ENCODE results near the gene PIGS.

PIGS gene

GRCh38 chr17:28550858-28551257, 20.5 kb downstream of the PIGS start:
- H3K36me3 Mint-ChIP-seq: peaks cover 15% of the 10 kb centered on the region
- DNase-seq (ENCODE audit: low spot score in 2 of 2) (no peak), ATAC-seq (ENCODE audit: low read depth) (no peak)
- H3K4me3 Mint-ChIP-seq: peak overlapping the region; percentile 91
- peak overlapping the region; percentile 94 for H3K27ac Mint-ChIP-seq
- H3K27me3 Mint-ChIP-seq: no peaks in the 10 kb centered on the region
- H3K4me1 Mint-ChIP-seq: peaks cover 49% of the 10 kb centered on the region
- H3K9me3 Mint-ChIP-seq: no peaks in the 10 kb centered on the region

GRCh38 chr17:28549236-28550132, 21.8 kb downstream of the PIGS start:
- no peaks in the 10 kb centered on the region for H3K27me3 Mint-ChIP-seq
- H3K36me3 Mint-ChIP-seq: peaks cover 13% of the 10 kb centered on the region
- no peaks in the 10 kb centered on the region for H3K9me3 Mint-ChIP-seq
- H3K27ac Mint-ChIP-seq: peak overlapping the region; percentile 94
- peak overlapping the region; percentile 42 for H3K4me3 Mint-ChIP-seq
- H3K4me1 Mint-ChIP-seq: peaks cover 52% of the 10 kb centered on the region
- DNase-seq (ENCODE audit: low spot score in 2 of 2): peak; percentile 59 to 74
- peak; percentile 76 for ATAC-seq (ENCODE audit: low read depth)

- H3K4me1 Mint-ChIP-seq: peaks cover 56% of the 10 kb centered on the region
- ATAC-seq (ENCODE audit: low read depth): no peak
Measured at GRCh38 chr17:28548417-28549130, 22.8 kb downstream of the PIGS start.

GRCh38 chr17:28547623-28548416, 23.5 kb downstream of the PIGS start:
- Mint-ChIP-seq H3K27me3 (no peaks in the 10 kb centered on the region), H3K36me3 (peaks cover 5% of the 10 kb centered on the region), H3K9me3 (no peaks in the 10 kb centered on the region), H3K4me1 (peaks cover 53% of the 10 kb centered on the region), H3K27ac (peak overlapping the region; percentile 94), H3K4me3 (peak overlapping the region; percentile 76)
- ATAC-seq (ENCODE audit: low read depth) (peak; percentile 57), DNase-seq (ENCODE audit: low spot score in 2 of 2) (peak; percentile 56 to 68)

More at GRCh38 chr17:28548417-28549130, 22.8 kb downstream of the PIGS start:
- H3K27ac Mint-ChIP-seq: peak overlapping the region; percentile 94
- H3K27me3 Mint-ChIP-seq: no peaks in the 10 kb centered on the region
- DNase-seq (ENCODE audit: low spot score in 2 of 2): no peak
- H3K4me3 Mint-ChIP-seq: peak overlapping the region; percentile 76
- H3K36me3 Mint-ChIP-seq: peaks cover 7% of the 10 kb centered on the region
- H3K9me3 Mint-ChIP-seq: no peaks in the 10 kb centered on the region

- peak overlapping the region; percentile 76 for H3K4me3 Mint-ChIP-seq
- H3K36me3 Mint-ChIP-seq: peaks cover 5% of the 10 kb centered on the region
- peak overlapping the region; percentile 94 for H3K27ac Mint-ChIP-seq
- no peaks in the 10 kb centered on the region for H3K27me3 Mint-ChIP-seq
- DNase-seq (ENCODE audit: low spot score in 2 of 2): no peak
- ATAC-seq (ENCODE audit: low read depth): no peak
- peaks cover 50% of the 10 kb centered on the region for H3K4me1 Mint-ChIP-seq
- no peaks in the 10 kb centered on the region for H3K9me3 Mint-ChIP-seq
Measured at GRCh38 chr17:28547096-28547622, 24.2 kb downstream of the PIGS start.

- Mint-ChIP-seq H3K36me3 (peaks cover 5% of the 10 kb centered on the region), H3K27ac (no peak overlapping the region), H3K4me3 (no peak overlapping the region), H3K4me1 (peaks cover 39% of the 10 kb centered on the region), H3K9me3 (no peaks in the 10 kb centered on the region), H3K27me3 (no peaks in the 10 kb centered on the region)
- DNase-seq (ENCODE audit: low spot score in 2 of 2) (no peak), ATAC-seq (ENCODE audit: low read depth) (no peak)
Measured at GRCh38 chr17:28545787-28546415, 25.4 kb downstream of the PIGS start.

GRCh38 chr17:28545141-28545503, 26.2 kb downstream of the PIGS start:
- H3K27me3 Mint-ChIP-seq: no peaks in the 10 kb centered on the region
- no peak for DNase-seq (ENCODE audit: low spot score in 2 of 2)
- H3K27ac Mint-ChIP-seq: no peak overlapping the region
- H3K4me1 Mint-ChIP-seq: peaks cover 34% of the 10 kb centered on the region
- peaks cover 5% of the 10 kb centered on the region for H3K36me3 Mint-ChIP-seq
- no peaks in the 10 kb centered on the region for H3K9me3 Mint-ChIP-seq
- ATAC-seq (ENCODE audit: low read depth): no peak
- H3K4me3 Mint-ChIP-seq: no peak overlapping the region

- no peaks in the 10 kb centered on the region for H3K27me3 Mint-ChIP-seq
- ATAC-seq (ENCODE audit: low read depth) (no peak), DNase-seq (ENCODE audit: low spot score in 2 of 2) (no peak)
- H3K27ac Mint-ChIP-seq: no peak overlapping the region
- no peak overlapping the region for H3K4me3 Mint-ChIP-seq
- H3K9me3 Mint-ChIP-seq: no peaks in the 10 kb centered on the region
- peaks cover 30% of the 10 kb centered on the region for H3K4me1 Mint-ChIP-seq
- peaks cover 5% of the 10 kb centered on the region for H3K36me3 Mint-ChIP-seq
Measured at GRCh38 chr17:28544402-28545140, 26.8 kb downstream of the PIGS start.

GRCh38 chr17:28541439-28541838, 29.9 kb downstream of the PIGS start:
- peaks cover 10% of the 10 kb centered on the region for H3K4me1 Mint-ChIP-seq
- ATAC-seq (ENCODE audit: low read depth): no peak
- no peaks in the 10 kb centered on the region for H3K27me3 Mint-ChIP-seq
- H3K4me3 Mint-ChIP-seq: no peak overlapping the region
- peaks cover 3% of the 10 kb centered on the region for H3K36me3 Mint-ChIP-seq
- H3K27ac Mint-ChIP-seq: no peak overlapping the region
- no peaks in the 10 kb centered on the region for H3K9me3 Mint-ChIP-seq
- no peak for DNase-seq (ENCODE audit: low spot score in 2 of 2)

GRCh38 chr17:28540231-28540630, 31.1 kb downstream of the PIGS start:
- Mint-ChIP-seq H3K36me3 (no peaks in the 10 kb centered on the region), H3K4me1 (peaks cover 7% of the 10 kb centered on the region), H3K27me3 (no peaks in the 10 kb centered on the region), H3K9me3 (no peaks in the 10 kb centered on the region), H3K4me3 (no peak overlapping the region), H3K27ac (peak overlapping the region; percentile 31)
- DNase-seq (ENCODE audit: low spot score in 2 of 2) (no peak), ATAC-seq (ENCODE audit: low read depth) (no peak)

- Mint-ChIP-seq H3K9me3 (no peaks in the 10 kb centered on the region), H3K4me1 (peaks cover 3% of the 10 kb centered on the region), H3K36me3 (no peaks in the 10 kb centered on the region), H3K27me3 (peaks cover under 1% of the 10 kb centered on the region), H3K27ac (no peak overlapping the region), H3K4me3 (no peak overlapping the region)
- DNase-seq (ENCODE audit: low spot score in 2 of 2) (no peak), ATAC-seq (ENCODE audit: low read depth) (no peak)
Measured at GRCh38 chr17:28538296-28538895, 32.9 kb downstream of the PIGS start.

- no peak for ATAC-seq (ENCODE audit: low read depth)
- peaks cover 1% of the 10 kb centered on the region for H3K27me3 Mint-ChIP-seq
- no peak for DNase-seq (ENCODE audit: low spot score in 2 of 2)
- no peak overlapping the region for H3K4me3 Mint-ChIP-seq
- H3K9me3 Mint-ChIP-seq: no peaks in the 10 kb centered on the region
- peaks cover 3% of the 10 kb centered on the region for H3K4me1 Mint-ChIP-seq
- H3K27ac Mint-ChIP-seq: no peak overlapping the region
- H3K36me3 Mint-ChIP-seq: no peaks in the 10 kb centered on the region
Measured at GRCh38 chr17:28537219-28537610, 34.1 kb downstream of the PIGS start.

All from memory B cell (primary cell).